Neutrophil (primary cell): ENCODE data around the gene ZNF296.

Experiments
- H3K27ac ChIP-seq: fragments of 200-600 bp; sonication (generic); 2 replicates; pipeline ENCODE4 v1.5.1; 2016; ENCODE audit warnings: mild to moderate bottlenecking, moderate library complexity
- H3K27me3 ChIP-seq: fragments of 200-600 bp; sonication (generic); 2 replicates; pipeline ENCODE4 v1.6.0; 2016; ENCODE audit warnings: mild to moderate bottlenecking
- H3K36me3 ChIP-seq: fragments of 200-600 bp; sonication (generic); 2 replicates; pipeline ENCODE4 v1.5.1; 2017
- H3K4me1 ChIP-seq, 2 experiments: fragments of 200-600 bp in 1 of 2; sonication (generic) in 1 of 2; 1 replicate in 1 of 2; 2 replicates in 1 of 2; pipeline versions ENCODE4 v1.5.1 to v1.6.1; 2013 to 2016; ENCODE audit warnings: low read depth in 1 of 2, low read length in 1 of 2, mild to moderate bottlenecking in 1 of 2, moderate library complexity in 1 of 2; ENCODE audit not compliant: control insufficient read depth in 1 of 2, insufficient read depth in 1 of 2
- H3K4me3 ChIP-seq, 2 experiments: fragments of 200-600 bp in 1 of 2; sonication (generic) in 1 of 2; 1 replicate in 1 of 2; 2 replicates in 1 of 2; pipeline ENCODE4 v1.5.1; 2013 to 2016; ENCODE audit warnings: low read depth in 1 of 2, low read length in 1 of 2, mild to moderate bottlenecking in 1 of 2, moderate library complexity in 1 of 2
- H3K9me3 ChIP-seq: fragments of 200-600 bp; sonication (generic); 2 replicates; pipeline ENCODE4 v1.5.1; 2016
- CTCF ChIP-seq: fragments of 200-600 bp; sonication (generic); IDR thresholded peaks from 2 replicates; pipeline ENCODE4 v1.5.1; 2016; ENCODE audit warnings: antibody characterized with exemption

The ZNF296 gene

GRCh38 chr19:45076029-45076850 lies at the start of gene ZNF296:
Gene ZNF296, minus strand, starts transcription at chr19:45076478. Its CDS starts 105 bp downstream, at chr19:45076373.
- TF ChIP-seq CTCF, result no peak
- Histone ChIP-seq H3K27ac (peak within 1 kb of the TSS; percentile 97), H3K4me1 (peaks cover 46 to 50% of the 10 kb centered on the region in 2 experiments), H3K9me3 (no peaks in the 10 kb centered on the region), H3K4me3 (peak within 1 kb of the TSS; percentile 63 to 85), H3K27me3 (no peaks in the 10 kb centered on the region), H3K36me3 (peaks cover 17% of the 10 kb centered on the region)

GRCh38 chr19:45125360-45125759 lies 49.1 kb upstream of the ZNF296 start:
- TF ChIP-seq CTCF, result no peak
- Histone ChIP-seq H3K27ac (no peak overlapping the region), H3K4me1 (peaks cover 0 to 11% of the 10 kb centered on the region in 2 experiments), H3K4me3 (no peak overlapping the region), H3K36me3 (peaks cover 3% of the 10 kb centered on the region), H3K27me3 (no peaks in the 10 kb centered on the region), H3K9me3 (no peaks in the 10 kb centered on the region)

- Histone ChIP-seq H3K4me3 (no peak overlapping the region), H3K27ac (no peak overlapping the region), H3K9me3 (no peaks in the 10 kb centered on the region), H3K36me3 (peaks cover 3% of the 10 kb centered on the region), H3K4me1 (peaks cover 0 to 11% of the 10 kb centered on the region in 2 experiments), H3K27me3 (no peaks in the 10 kb centered on the region)
- no peak for TF ChIP-seq CTCF
Observed at GRCh38 chr19:45124021-45124420, 47.7 kb upstream of the ZNF296 start.

DNA sequence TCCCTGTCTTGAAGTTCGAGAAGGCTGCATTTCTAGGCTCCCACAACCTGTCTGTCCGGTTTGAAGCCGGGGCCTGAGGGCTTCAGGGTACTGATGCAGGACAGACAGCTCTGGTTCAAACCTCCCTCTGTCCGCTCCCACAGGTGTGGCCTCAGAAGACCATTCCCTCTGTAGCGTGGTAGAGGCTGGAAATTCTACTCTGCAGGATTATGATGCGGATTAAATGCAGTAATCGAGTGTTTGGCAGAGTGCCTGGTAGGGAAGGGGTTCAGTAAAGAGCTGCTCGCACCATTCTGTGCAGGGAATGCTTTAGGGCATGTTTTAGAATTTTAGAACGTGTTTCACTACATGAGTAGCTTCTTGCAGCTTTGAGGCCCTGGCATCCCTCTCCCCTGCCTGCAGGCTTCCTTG lies 47.2 kb upstream of the ZNF296 start:
- no peak overlapping the region for H3K4me3 ChIP-seq
- H3K9me3 ChIP-seq, result no peaks in the 10 kb centered on the region
- no peak for TF ChIP-seq CTCF
- H3K36me3 ChIP-seq, result peaks cover 3% of the 10 kb centered on the region
- peaks cover 5 to 14% of the 10 kb centered on the region in 2 experiments for H3K4me1 ChIP-seq
- H3K27ac ChIP-seq, result no peak overlapping the region
- no peaks in the 10 kb centered on the region for H3K27me3 ChIP-seq

DNA sequence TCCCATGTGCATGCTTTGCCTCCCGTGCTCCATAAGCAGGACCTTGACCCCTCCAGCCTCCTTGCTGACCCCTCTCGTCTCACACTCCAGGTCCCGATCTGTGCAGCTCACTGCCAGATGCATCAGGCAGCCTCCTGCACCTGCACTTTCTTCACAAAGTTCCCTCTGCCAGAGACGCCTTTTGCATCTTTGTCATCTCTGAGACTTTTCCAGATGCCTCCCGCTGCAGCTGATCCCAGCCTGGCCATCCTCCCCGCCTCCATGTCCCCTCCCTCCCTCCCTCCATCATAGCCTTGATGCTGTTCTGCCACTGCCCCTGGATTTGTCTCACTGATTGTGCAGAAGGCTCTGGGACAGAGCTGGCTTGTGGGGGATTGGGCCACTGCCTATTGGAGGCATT lies 46.6 kb upstream of the ZNF296 start:
- TF ChIP-seq CTCF, result no peak
- Histone ChIP-seq H3K36me3 (peaks cover 3% of the 10 kb centered on the region), H3K4me3 (no peak overlapping the region), H3K27ac (no peak overlapping the region), H3K4me1 (peaks cover 11 to 20% of the 10 kb centered on the region in 2 experiments), H3K9me3 (no peaks in the 10 kb centered on the region), H3K27me3 (no peaks in the 10 kb centered on the region)
